SK-N-DZ (cell line): ENCODE measurements around the gene GMDS.
"Not testable (repeated sequence)": the region's sequence is repeated elsewhere in the genome, so short reads cannot be mapped to it uniquely, and the experiment has no call there.

Experiments
- DNase-seq: peaks from one replicate; pipeline ENCODE4 v3.0.0-alpha.2; 2015; ENCODE audit warnings: low spot score

GMDS gene

DNA sequence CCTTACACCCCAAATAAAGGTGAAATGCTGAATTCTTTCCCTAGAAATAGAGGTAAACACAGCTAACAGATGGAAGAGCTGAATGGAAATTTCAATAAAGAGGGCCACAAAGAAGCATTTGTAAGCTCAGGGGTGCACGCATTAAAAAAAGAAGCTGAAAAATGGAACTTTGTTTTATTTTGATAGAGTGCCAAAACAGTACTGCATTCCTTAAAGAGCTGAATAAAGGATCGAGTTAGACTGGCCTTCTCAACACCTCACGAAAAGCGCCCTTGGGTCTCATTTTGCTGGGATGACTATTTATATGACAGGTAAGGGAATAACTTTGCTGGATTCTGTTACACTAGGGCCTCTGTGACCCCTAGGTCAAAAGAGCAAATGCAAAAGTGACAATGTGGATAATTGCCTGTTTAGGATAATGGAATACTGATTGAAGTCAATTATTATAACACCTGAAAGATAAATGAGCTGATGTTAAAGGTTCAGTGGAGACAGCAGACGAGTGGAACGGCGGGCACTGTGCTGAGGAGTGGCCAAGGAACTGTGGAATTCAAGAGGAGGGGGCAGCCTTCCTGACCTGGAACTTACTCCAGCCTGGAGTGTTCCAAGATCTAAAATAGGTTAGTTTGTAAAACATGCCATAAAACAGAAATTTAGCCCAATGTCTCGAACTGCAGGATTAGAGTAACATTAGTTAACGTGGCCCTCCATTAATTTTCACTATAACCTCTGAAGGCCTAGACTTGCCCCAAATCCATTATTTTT is 467.3 kb downstream of the GMDS start:
- no peak for DNase-seq

DNA sequence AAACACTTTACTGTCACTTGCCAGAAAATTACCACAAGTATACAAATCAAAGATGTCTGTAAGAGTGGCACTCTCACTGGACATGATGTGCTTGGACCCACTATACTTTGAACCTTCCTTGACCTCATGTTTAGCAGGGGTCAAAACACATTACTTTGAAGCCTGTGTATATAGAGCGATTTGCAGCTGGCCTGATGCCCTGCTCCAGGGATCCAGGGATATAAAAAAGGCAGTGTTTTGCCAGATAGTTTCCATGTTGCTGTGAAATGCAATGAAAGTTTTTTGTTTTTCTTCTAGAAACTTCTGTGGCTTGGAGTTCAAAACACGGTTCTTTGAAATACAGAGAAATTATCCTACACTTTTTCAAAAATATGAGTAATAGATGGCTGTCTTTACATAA is 470.0 kb downstream of the GMDS start:
- DNase-seq = no peak

DNA sequence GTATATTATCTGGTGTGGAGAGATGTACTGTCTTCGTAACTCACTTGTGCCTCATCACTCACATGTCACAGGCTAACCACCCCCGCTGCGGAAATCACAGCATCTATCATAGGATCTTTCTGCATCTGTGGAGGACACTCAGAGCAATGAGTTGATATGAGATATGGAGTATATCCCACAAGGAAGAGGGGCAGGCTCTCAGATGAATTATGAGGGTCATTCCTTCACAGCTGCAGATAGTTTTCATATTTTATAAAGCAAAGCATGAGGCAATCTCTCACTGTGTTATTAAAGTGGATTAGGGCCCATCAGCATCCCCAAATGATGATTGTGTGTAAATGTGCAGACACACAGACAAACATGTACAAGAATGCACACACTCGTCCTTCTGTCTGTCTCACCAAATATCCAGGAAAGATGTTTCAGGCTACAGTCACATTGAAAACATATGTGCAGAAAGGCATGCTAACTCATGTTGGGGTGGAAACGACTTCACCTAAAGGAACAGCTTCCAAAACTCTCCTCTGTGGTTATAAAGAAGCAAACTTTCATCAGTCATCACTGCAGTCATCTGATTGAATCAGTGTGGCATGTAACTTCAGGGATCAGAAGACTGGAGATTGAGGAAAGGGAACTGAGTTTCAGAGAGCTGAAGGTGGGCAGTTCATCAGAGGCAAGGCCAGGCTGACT is 471.0 kb downstream of the GMDS start:
- DNase-seq = no peak

DNA sequence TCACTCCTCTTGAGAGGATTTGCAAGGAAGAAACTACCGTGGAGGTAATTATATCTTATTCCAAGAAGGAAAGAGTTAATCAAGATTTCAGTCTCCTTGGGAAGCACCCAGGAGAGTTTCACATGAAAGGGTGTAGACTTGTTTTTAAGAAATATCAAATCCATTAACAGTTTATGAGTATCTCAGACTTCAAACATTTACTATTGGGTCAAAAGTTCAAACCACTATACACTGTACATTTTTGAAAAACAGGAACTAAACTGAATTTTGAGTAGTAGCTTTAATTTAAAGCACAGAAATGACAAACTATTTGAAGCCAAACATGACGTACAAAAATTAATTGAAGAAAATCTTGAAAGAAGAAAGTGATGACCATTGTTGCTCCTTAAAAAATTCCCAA is 471.7 kb downstream of the GMDS start:
- no peak for DNase-seq

DNA sequence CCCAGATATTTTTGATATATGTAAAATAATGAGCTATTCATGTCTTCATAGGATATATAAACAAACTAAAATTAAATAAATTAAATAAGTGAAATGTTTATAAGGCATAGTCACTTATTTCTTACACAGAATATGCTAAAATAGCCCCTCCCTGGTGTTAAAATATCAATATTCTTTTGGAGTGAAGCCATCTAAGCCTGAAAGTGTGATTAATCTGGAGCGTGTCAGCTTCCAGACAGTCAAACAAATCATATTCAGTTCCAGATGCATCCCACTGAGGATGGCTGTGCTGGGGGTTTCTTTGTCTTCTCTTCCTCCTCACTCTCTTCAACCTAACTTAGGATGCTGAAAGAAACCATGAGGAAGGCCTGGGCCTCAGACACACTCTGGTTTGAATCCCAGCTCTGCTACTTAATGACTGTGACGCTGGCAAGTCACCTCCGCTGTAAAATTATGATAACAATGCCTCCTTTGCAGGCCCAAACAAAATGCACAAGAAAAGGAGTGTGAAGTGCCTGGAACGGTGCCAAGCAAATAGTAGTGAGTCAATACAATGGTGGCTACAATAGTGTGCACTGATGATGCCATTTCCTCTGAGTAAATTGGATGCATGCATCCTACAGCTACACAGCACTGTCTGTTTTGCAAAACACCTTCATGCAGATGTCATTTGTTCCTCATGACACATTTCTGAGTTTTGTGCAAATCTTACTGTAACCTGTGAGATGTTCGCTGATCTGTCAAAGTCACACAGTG is 474.3 kb downstream of the GMDS start:
- DNase-seq = no peak

DNA sequence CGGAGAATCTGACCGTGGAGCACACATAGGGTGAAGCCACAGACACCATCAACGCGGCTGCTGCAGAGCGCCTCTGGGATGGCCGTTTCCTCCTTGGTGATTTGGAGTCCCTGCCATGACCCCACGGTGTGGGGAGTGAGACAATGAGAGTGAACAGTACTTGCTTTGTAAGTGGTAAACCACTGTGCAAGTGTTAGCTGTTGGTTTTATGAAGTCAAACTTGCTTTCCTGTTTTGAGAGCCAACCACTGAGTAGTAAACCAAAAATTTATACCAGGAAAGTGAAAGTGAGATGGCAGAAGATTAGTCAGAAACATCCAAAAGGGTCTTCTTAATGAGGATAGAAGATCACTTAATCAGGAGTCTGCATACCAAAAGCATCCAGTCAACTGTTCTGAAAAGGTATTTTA is 475.0 kb downstream of the GMDS start:
- no peak for DNase-seq

DNA sequence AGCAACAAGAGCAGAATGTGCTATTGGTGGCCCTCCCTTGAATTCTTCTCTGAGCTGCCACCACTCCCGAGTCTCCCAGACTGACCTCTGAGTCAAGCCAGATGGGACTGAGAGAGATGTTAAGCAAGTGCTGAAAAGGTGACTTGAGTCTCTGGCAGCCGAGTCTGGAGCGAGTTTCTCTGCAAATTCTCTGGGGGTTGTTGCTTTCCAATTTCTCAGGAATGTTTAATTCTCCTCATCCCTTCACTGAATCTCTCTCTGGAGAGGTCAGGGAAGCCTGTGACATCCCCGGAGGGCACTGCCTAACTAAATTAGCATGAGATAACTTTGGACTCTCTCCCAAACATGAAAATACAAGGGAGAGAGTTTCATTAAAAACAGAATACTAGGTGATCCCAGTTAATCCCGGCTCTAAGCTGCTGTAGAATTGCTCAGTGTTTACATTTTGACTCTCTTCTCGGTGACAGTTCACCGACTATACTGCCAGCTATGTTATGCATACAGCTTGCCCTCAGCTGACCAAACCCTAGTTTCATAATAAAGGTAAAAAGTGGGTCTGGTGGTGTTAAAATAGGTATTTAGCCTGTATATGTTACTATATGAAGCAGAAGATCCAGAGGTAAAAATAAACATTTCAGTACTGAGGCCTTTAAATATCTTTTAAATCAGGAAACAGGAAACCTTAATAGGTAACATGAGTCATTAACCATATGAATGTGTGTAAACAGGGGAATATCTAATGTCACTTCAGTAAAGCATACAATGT is 477.7 kb downstream of the GMDS start:
- peak; percentile 33 for DNase-seq

DNA sequence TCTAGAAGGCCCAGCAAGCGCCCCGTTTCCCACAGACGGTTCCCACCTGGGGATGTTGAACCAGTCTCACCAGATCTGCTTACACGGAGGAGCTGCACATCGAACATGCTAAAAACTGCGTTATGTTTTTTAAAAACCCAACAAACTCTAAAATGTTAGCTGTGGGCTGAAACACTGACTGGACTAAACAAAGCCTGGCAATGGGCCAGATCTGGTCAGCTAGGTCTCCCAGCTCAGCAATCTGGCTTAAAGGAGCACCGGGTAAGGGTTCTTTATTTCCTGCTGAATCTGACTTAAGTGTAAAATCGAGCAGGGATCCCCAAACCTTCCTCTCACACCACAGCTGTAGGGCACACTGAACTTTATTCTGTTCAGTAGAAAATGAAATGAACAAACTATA is 478.8 kb downstream of the GMDS start:
- DNase-seq = no peak

DNA sequence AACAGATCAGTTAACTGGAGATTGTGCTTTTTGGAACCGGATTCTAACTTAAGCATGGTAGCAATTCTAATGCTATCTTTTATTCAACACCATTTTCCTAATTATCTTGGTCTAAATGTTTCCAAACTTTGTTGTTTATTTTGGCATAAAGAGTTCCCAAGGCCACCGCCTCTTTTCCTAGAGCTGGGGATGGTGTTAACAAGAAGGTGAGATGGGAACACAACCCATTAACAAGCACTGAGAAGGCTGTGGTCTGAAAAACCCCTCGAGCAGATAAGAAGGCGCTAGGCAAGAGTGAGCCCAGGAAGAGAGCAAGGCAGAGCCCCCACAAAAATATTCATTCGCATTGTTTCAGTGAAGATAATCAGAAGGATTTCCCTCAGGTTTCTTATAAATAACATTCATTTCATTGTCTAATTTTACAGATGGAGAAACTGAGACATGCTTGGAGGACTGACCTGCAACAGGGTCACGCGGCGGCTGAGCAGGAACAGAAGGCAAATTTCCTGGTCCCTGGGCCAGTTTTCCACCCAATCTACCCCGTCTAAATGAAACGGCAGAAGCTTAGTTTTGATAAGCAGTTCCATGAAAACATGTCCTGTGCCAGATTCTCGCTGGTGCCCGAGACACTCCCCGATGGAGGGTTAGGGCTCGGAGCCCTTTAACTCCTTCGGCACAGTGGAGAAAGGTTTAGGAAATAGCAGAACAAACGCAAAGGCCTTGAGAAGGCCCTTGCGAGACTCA is 480.1 kb downstream of the GMDS start:
- DNase-seq = no peak

DNA sequence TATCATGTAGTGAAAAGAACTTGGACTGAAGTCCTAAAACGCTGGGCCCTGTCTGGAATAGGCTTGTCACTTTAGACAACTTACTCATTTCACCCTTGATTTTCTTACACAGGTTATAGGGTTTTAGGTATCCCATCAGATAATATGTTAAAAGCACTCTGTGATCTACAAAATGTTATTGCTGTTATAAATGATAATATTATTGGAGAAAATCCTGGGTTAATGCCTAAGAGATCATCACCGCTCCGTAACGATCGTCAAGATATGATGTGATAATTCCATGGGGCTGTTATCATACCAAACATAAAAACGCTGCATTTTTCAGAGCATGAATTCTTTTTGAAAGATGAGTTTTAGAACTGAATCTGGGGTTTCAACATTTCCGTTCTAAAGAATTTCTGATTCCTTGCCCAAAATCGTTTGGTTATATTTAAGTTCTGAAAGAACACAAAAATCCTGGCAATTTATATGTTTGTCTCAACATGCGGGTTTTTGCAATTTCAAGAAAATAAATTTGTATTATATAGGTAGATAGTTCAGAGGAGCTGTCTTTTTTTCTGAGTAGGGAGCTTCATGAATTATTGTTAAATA is 480.9 kb downstream of the GMDS start:
- no peak for DNase-seq

DNA sequence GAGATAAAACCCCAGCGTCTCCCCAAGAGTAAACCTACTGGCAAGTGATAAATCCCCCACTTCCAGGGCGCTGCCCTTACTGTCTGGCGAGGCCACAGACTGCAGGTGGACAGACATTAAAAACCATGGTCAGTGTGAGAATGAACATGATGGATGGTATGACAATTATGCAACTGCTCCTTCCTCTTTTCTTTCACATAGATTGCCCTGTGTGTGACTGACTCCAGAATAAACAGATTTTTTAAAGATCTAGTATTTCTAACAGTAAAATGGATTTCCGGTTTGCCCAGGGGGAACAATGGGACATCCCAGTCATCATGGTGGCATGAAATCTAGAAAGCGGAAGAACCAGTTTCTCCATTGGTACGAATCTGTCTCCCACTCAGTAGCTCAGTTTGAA is 482.0 kb downstream of the GMDS start:
- no peak for DNase-seq

DNA sequence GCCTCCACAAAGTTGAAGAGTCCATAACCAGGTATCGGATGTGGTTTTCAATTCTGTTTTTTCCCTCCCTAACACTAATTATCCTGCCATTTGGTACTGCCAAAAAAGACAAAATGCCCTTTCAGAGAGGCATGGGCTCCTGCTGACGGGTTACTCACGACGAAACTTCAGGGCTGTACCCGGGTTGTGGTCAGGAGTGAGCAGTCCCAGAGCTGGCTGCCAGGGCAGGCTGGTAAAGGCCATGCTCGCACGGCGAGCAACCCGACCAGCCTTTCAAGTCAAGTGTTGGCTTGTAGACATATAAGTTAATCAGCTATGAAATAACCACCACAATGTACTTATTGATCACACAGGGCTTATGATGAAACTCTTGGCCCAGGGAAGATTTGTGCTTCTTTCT is 483.2 kb downstream of the GMDS start:
- no peak for DNase-seq

DNA sequence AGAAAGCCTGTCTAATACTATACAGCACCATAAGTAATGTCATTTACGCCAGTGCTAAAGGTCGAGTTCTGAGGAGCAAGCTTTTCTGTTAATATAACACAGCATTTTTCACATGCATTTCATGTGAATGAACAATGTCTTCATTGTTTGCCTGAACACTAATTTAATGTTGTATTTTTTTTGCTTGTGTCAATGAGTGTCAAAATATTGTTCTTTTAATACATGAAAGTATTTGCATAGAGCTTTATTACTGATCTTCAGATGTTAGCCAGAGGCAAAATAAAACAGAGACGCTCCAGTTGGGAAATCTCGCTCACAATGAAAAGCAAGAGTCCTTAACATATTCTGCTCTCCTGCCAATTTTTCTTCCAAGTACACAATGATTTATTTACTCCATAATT is 483.9 kb downstream of the GMDS start:
- DNase-seq = no peak

DNA sequence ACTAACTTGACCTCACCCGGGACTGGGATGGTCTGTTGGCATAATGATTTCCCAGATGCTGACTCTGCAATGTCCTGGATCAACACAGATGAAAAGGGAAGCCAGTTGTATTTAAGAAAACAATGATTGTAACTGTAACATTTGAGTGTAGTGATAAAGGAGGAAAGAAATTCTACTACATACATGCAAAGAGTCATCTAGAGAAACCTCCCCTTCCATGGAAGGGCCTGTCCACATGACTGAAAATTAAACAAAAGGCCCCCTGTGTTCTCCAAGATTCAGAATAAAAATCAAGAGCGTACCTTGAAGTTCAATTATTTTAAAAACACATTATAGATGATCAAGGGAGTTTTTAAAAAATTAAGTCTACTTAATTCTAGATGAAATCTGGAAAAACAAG is 484.5 kb downstream of the GMDS start:
- DNase-seq = no peak

DNA sequence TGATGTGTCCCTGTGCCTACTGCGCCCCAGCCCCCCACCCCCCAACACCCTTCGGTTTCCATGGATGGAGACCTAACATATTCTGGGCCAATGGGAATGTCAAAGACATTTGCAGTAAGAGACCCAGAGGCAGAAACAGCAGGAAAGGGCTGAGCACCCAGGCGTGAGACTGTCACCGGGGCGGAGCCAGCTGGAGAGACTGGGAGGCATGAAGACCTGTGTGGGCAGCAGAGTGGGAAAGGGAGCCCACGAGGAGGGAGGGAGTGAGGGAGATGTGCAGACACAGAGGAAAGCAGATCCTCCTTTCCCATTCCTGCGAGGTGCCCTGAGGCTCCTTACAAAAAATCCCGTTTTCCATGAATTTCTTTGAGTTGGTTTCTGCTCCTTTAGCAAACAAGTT is 485.5 kb downstream of the GMDS start:
- DNase-seq = no peak

DNA sequence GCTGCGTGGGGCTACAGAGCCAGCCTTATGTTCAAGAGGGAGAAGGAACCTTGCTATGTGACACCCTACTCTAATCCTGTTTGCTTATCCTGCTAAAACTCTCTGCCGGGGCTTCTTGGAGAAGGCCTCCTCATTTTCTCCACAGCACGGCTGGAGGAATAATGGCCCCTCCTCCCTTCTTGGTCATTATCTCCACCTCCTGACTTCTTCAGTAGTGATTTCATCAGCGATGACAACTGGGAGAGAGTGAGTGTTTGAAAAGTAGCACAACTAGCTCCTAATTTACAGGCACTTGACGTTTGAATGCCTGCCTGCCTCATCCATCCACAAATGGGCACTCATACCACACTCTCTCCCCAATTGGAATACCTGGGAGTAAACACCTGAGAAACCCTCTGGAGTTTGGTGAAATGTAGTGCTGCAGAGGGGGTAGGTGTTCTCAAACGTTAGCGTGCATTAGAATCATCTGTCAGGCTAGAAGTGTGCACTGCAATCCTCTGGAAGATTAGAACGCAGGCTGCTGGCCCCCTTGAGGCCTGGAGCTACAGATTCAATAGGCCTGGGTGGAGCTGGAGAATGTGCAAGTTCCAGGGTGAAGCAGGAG is 487.2 kb downstream of the GMDS start:
- DNase-seq = no peak

DNA sequence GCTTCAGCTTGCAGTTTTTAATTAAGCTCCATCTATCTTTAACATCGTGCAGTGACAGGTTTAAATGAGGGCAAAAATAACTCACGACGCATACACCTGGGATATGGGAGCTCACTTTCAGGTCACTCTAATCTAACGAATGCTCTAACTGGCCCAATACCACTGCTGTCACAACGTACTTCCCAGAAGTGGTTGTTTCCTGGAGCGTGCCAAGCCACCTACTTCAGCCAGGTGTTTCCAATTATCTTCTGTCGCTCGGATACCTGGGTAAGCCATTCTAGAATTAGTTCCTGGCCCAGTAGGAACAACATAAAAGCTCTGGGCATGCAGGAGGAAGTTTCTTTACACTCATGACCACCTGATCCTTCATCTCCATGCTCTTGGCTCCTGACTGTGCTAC is 488.3 kb downstream of the GMDS start:
- DNase-seq = no peak

DNA sequence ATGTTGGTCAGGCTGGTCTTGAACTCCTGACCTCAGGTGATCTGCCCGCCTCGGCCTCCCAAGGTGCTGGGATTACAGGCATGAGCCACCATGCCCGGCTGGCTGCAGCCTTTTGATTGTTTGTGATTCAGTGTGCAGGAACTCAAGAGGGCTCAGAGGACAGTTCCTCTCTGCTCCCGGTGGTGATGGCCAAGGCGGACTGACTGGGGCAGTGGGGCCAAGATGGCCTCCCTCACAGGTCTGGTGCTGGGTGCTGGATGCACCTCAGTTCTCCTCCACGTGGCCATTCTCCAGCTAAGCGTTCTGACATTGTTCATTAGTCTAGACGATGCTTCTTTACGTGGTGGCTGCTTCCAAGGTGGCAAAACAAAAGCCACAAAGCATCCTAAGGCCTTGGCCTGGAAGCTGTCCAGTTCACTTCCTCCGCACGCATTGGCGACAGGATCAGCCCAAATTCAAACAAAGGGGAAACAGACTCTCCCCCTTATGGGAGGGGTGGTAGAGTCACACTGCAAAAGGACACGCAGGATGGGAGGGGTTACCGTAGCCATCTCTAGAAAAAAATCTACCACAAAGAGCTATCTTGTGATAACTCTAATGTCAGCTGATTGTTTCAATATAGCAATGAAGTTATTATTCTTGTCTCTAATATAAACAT is 488.8 kb downstream of the GMDS start:
- DNase-seq = no peak

DNA sequence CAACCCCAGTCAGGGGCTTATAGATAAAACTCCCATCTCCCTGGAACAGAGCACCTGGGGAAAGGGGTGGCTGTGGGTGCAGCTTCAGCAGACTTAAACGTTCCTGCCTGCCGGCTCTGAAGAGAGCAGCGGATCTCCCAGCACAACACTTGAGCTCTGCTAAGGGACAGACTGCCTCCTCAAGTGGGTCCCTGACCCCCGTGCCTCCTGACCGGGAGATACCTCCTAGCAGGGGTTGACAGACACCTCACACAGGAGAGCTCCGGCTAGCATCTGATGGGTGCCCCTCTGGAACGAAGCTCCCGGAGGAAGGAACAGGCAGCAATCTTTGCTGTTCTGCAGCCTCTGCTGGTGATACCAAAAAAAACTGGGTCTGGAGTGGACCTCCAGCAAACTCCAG is 494.3 kb downstream of the GMDS start:
- DNase-seq = not testable (repeated sequence)

DNA sequence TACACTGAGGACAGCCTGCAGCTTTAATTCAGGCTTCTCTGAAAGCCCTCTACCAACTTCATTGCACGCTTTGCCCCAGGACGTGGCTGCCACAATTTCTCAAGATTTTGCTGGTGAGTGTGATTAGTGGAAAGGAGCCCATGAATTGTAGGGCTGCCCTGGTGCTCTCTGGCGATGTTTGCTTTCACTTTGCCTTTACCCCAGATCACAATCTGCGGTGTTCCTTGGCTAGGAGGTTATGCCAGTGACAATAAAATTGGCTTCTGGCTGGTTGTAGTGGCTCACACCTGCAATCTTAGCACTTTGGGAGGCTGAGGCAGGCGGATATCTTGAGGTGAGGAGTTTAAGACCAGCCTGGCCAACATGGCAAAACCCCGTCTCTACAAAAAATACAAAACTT is 496.4 kb downstream of the GMDS start:
- no peak for DNase-seq
